MM.1S (cell line): ENCODE results near the gene EPHB1.

Source experiments
- DNase-seq: peaks from one replicate; pipeline ENCODE4 v3.0.0-alpha.2; 2015
- H2AFZ ChIP-seq: fragments of 300-600 bp; sonication (generic); 2 replicates; pipeline ENCODE4 v1.6.0; 2016; ENCODE audit warnings: antibody characterized with exemption, low read length
- H3F3A ChIP-seq: fragments of 300-600 bp; sonication (generic); 2 replicates; pipeline ENCODE4 v1.6.1; 2016; ENCODE audit warnings: mild to moderate bottlenecking, antibody characterized with exemption, low read length, moderate library complexity, mixed read lengths; ENCODE audit not compliant: insufficient read depth
- H3K27ac ChIP-seq: fragments of 300-600 bp; sonication (generic); 2 replicates; pipeline ENCODE4 v1.5.1; 2016; ENCODE audit warnings: mild to moderate bottlenecking, low read length
- H3K27me3 ChIP-seq: fragments of 300-600 bp; sonication (generic); replicated peaks from 2 replicates; pipeline ENCODE4 v1.6.0; 2016; ENCODE audit warnings: low read length; ENCODE audit not compliant: insufficient read depth
- H3K36me3 ChIP-seq: fragments of 300-600 bp; sonication (generic); replicated peaks from 2 replicates; pipeline ENCODE4 v1.6.1; 2016; ENCODE audit warnings: mild to moderate bottlenecking, low read length, mixed read lengths; ENCODE audit not compliant: insufficient read depth
- H3K4me1 ChIP-seq: fragments of 300-600 bp; sonication (generic); 2 replicates; pipeline ENCODE4 v1.6.1; 2016; ENCODE audit warnings: low read length, mixed read lengths
- H3K4me2 ChIP-seq: fragments of 300-600 bp; sonication (generic); 2 replicates; pipeline ENCODE4 v1.6.0; 2016; ENCODE audit warnings: low read depth, low read length
- H3K4me3 ChIP-seq: fragments of 300-600 bp; sonication (generic); 2 replicates; pipeline ENCODE4 v1.5.1; 2016; ENCODE audit warnings: low read length, mixed read lengths
- H3K79me2 ChIP-seq: fragments of 300-600 bp; sonication (generic); 2 replicates; pipeline ENCODE4 v1.6.1; 2016; ENCODE audit warnings: mixed run types, low read length, mixed read lengths
- H3K9ac ChIP-seq: fragments of 300-600 bp; sonication (generic); 2 replicates; pipeline ENCODE4 v1.6.1; 2016; ENCODE audit warnings: low read length, mixed read lengths
- H3K9me2 ChIP-seq: fragments of 300-600 bp; sonication (generic); replicated peaks from 2 replicates; pipeline ENCODE4 v1.6.1; 2016; ENCODE audit warnings: mild to moderate bottlenecking, low read length, mixed read lengths; ENCODE audit not compliant: insufficient read depth
- H3K9me3 ChIP-seq: fragments of 300-600 bp; sonication (generic); replicated peaks from 2 replicates; pipeline ENCODE4 v1.6.1; 2016; ENCODE audit warnings: mild to moderate bottlenecking, low read length, mixed read lengths; ENCODE audit not compliant: insufficient read depth
- H4K20me1 ChIP-seq: fragments of 300-600 bp; sonication (generic); 2 replicates; pipeline ENCODE4 v1.6.1; 2016; ENCODE audit warnings: mild to moderate bottlenecking, low read length, moderate library complexity, mixed read lengths; ENCODE audit not compliant: insufficient read depth
- EZH2 ChIP-seq: fragments of 300-600 bp; sonication (generic); optimal IDR thresholded peaks from 2 replicates; pipeline ENCODE3; 2017; ENCODE audit warnings: low read depth, mild to moderate bottlenecking, antibody characterized with exemption, low read length, mixed read lengths
- EZH2phosphoT487 ChIP-seq: fragments of 300-600 bp; sonication (generic); IDR thresholded peaks from 2 replicates; pipeline ENCODE4 v1.6.1; 2018; ENCODE audit warnings: antibody characterized with exemption, low read length
- TF ChIP-seq, protein P1 (sequence below): fragments of 300-600 bp; sonication (generic); IDR thresholded peaks from 2 replicates; pipeline ENCODE4 v1.5.1; 2016; ENCODE audit warnings: antibody characterized with exemption, low read length, mixed read lengths

The EPHB1 gene

GRCh38 chr3:134976948-134977347 lies 181.9 kb downstream of the EPHB1 start:
- TF ChIP-seq, protein P1, sequence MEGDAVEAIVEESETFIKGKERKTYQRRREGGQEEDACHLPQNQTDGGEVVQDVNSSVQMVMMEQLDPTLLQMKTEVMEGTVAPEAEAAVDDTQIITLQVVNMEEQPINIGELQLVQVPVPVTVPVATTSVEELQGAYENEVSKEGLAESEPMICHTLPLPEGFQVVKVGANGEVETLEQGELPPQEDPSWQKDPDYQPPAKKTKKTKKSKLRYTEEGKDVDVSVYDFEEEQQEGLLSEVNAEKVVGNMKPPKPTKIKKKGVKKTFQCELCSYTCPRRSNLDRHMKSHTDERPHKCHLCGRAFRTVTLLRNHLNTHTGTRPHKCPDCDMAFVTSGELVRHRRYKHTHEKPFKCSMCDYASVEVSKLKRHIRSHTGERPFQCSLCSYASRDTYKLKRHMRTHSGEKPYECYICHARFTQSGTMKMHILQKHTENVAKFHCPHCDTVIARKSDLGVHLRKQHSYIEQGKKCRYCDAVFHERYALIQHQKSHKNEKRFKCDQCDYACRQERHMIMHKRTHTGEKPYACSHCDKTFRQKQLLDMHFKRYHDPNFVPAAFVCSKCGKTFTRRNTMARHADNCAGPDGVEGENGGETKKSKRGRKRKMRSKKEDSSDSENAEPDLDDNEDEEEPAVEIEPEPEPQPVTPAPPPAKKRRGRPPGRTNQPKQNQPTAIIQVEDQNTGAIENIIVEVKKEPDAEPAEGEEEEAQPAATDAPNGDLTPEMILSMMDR: no peak
- TF ChIP-seq EZH2 (no peak), EZH2phosphoT487 (no peak)
- no peaks in the 10 kb centered on the region for H3K79me2 ChIP-seq
- no peak overlapping the region for H2AFZ ChIP-seq
- H3K9me2 ChIP-seq: no peaks in the 10 kb centered on the region
- no peaks in the 10 kb centered on the region for H3K4me1 ChIP-seq
- no peak overlapping the region for H3K27ac ChIP-seq
- no peak overlapping the region for H3K9ac ChIP-seq
- no peaks in the 10 kb centered on the region for H4K20me1 ChIP-seq
- H3K9me3 ChIP-seq: no peaks in the 10 kb centered on the region
- no peaks in the 10 kb centered on the region for H3K27me3 ChIP-seq
- no peak overlapping the region for H3K4me2 ChIP-seq
- no peaks in the 10 kb centered on the region for H3F3A ChIP-seq
- H3K36me3 ChIP-seq: no peaks in the 10 kb centered on the region
- no peak overlapping the region for H3K4me3 ChIP-seq
- no peak for DNase-seq

- H3K9ac ChIP-seq: no peak overlapping the region
- TF ChIP-seq EZH2 (no peak), EZH2phosphoT487 (no peak)
- TF ChIP-seq, protein P1: no peak
- no peaks in the 10 kb centered on the region for H3K27me3 ChIP-seq
- H3K9me3 ChIP-seq: no peaks in the 10 kb centered on the region
- H3F3A ChIP-seq: no peaks in the 10 kb centered on the region
- H3K4me3 ChIP-seq: no peak overlapping the region
- no peak overlapping the region for H3K27ac ChIP-seq
- H3K36me3 ChIP-seq: no peaks in the 10 kb centered on the region
- no peaks in the 10 kb centered on the region for H3K4me1 ChIP-seq
- no peak overlapping the region for H3K4me2 ChIP-seq
- H2AFZ ChIP-seq: no peak overlapping the region
- no peak for DNase-seq
- no peaks in the 10 kb centered on the region for H3K79me2 ChIP-seq
- no peaks in the 10 kb centered on the region for H3K9me2 ChIP-seq
- no peaks in the 10 kb centered on the region for H4K20me1 ChIP-seq
Measured at GRCh38 chr3:134978658-134979057, 183.6 kb downstream of the EPHB1 start.

DNA sequence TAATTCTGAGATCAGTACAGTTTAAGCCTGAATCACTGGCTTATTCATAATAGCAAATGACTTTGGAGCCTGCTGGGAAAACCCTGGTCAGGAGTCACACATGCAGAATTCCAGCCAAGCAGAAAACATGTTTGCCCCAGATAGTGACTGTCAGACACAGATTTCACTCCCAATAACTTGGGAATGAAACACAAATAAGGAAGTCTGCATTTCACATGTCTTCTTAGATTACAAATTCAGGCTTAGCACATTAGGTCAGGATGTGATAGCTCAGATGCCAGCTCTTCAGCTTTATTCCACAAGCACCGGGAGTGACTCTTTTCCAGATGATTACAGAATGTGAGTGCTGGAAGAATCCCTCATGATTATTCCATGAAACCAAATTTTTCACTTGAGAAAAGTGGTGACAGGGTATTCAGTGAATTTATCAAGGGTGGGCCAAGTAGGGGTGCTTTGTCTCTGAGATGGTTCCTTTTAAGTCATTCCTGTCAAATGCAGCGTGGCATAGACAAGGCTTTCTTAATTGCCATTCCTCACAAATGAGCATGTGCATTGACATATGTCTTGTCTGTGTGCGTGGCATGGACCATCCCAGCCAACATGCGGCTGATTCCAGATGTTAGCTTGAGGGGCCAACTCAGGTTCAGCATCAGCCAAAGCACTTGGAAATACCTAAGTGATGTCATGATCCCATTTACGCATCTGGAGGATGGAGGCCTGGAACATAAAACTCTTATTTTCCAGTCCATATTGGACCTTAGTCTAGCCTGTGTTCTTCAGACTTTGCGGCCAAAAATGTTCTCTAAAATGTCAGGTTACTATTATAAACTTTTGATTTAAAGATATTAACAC lies 191.0 kb downstream of the EPHB1 start:
- Histone ChIP-seq H4K20me1 (no peaks in the 10 kb centered on the region), H3K27ac (no peak overlapping the region), H2AFZ (no peak overlapping the region), H3K9me2 (no peaks in the 10 kb centered on the region), H3K4me2 (no peak overlapping the region), H3K79me2 (no peaks in the 10 kb centered on the region), H3K4me1 (no peaks in the 10 kb centered on the region), H3K36me3 (no peaks in the 10 kb centered on the region), H3K9me3 (no peaks in the 10 kb centered on the region), H3K9ac (no peak overlapping the region), H3F3A (no peaks in the 10 kb centered on the region), H3K4me3 (no peak overlapping the region), H3K27me3 (no peaks in the 10 kb centered on the region)
- DNase-seq: no peak
- TF ChIP-seq, protein P1: no peak
